PC-9 (cell line): ENCODE results near the gene DIAPH2. TPM values are rescaled to one million over a fixed set of nuclear protein-coding genes. Genes with fewer than 3 reads are reported as not detected.
"Not testable (repeated sequence)": the region's sequence is repeated elsewhere in the genome, so short reads cannot be mapped to it uniquely, and the experiment has no call there.

Experiments
- BruUV-seq: library from RNA; stranded (reverse); fragments of 400-500 nt; replicated peaks from 2 replicates; lab custom pipeline; 2021; lab: Mats Ljungman, UMichigan
- CTCF ChIA-PET: fragments of 300-600 bp; sonication (Branson Sonifier 250); formaldehyde crosslinking; loops from one replicate; lab custom pipeline; 2022; ENCODE audit warnings: antibody characterized with exemption; lab: Charles Lee
- POLR2A ChIA-PET: fragments of 300-600 bp; sonication (Branson Sonifier 250); formaldehyde crosslinking; loops from one replicate; lab custom pipeline; 2022; ENCODE audit warnings: antibody characterized with exemption; ENCODE audit not compliant: unreplicated experiment; lab: Charles Lee
- DNase-seq, 2 experiments: peaks; one replicate each; pipeline versions ENCODE4 v3.0.0 to v3.0.0-alpha.2; 2015 to 2022; ENCODE audit warnings: mixed read lengths in 1 of 2
- H2AFZ ChIP-seq: fragments of 200-600 bp; sonication (generic); 2 replicates; pipeline ENCODE4 v1.8.1; 2017; ENCODE audit warnings: antibody characterized with exemption
- H3F3A ChIP-seq: fragments of 200-600 bp; sonication (generic); 2 replicates; pipeline ENCODE4 v1.8.1; 2017; ENCODE audit warnings: antibody characterized with exemption, mild to moderate bottlenecking, low read depth; ENCODE audit not compliant: insufficient read depth
- H3K27ac ChIP-seq: fragments of 200-600 bp; sonication (generic); 2 replicates; pipeline ENCODE4 v1.6.1; 2016; ENCODE audit warnings: mixed run types
- H3K27me3 ChIP-seq: fragments of 200-600 bp; sonication (generic); 2 replicates; pipeline ENCODE4 v1.6.1; 2016; ENCODE audit warnings: low read depth, mixed run types; ENCODE audit not compliant: insufficient read depth
- H3K36me3 ChIP-seq: fragments of 200-600 bp; sonication (generic); 2 replicates; pipeline ENCODE4 v1.6.1; 2016; ENCODE audit warnings: low read depth, mixed run types
- H3K4me1 ChIP-seq: fragments of 200-600 bp; sonication (generic); replicated peaks from 2 replicates; pipeline ENCODE4 v1.6.1; 2016; ENCODE audit warnings: mixed run types; ENCODE audit not compliant: insufficient read depth
- H3K4me2 ChIP-seq: fragments of 200-600 bp; sonication (generic); 2 replicates; pipeline ENCODE4 v1.6.1; 2017; ENCODE audit warnings: mixed run types
- H3K4me3 ChIP-seq: fragments of 200-600 bp; sonication (generic); 2 replicates; pipeline ENCODE4 v1.6.1; 2016; ENCODE audit warnings: mixed run types
- H3K79me2 ChIP-seq: fragments of 200-600 bp; sonication (generic); 2 replicates; pipeline ENCODE4 v1.6.1; 2017; ENCODE audit warnings: low read depth, mixed run types
- H3K9me2 ChIP-seq: fragments of 200-600 bp; sonication (generic); 2 replicates; pipeline ENCODE4 v1.8.1; 2017; ENCODE audit warnings: mild to moderate bottlenecking; ENCODE audit not compliant: insufficient read depth
- H3K9me3 ChIP-seq: fragments of 200-600 bp; sonication (generic); 2 replicates; pipeline ENCODE4 v1.8.1; 2016; ENCODE audit warnings: low read depth; ENCODE audit not compliant: insufficient read depth
- H4K20me1 ChIP-seq: fragments of 200-600 bp; sonication (generic); 2 replicates; pipeline ENCODE4 v1.8.1; 2017; ENCODE audit not compliant: insufficient read depth
- EZH2 ChIP-seq: fragments of 200-600 bp; sonication (generic); IDR thresholded peaks from 2 replicates; pipeline ENCODE4 v1.8.0; 2017; ENCODE audit warnings: antibody characterized with exemption, low read depth
- intact Hi-C: fragments of 100-400 bp; cut with micrococcal nuclease; formaldehyde crosslinking; loops from one replicate; pipeline ENCODE4 v1.10.0; 2022; ENCODE audit not compliant: unreplicated experiment
- total RNA-seq: library from RNA; stranded (reverse); gene quantifications from 2 replicates; pipeline ENCODE4 v1.2.3, GENCODE V29; 2021
- TF ChIP-seq, protein P1 (sequence below): fragments of 200-600 bp; sonication (generic); conservative IDR thresholded peaks from 2 replicates; pipeline ENCODE4 v1.6.1; 2017; ENCODE audit warnings: mixed run types, antibody characterized with exemption, mild to moderate bottlenecking, moderate library complexity

The DIAPH2 gene
- total RNA-seq, 1 experiment from 2014 or later, result 12.0 TPM

DNA sequence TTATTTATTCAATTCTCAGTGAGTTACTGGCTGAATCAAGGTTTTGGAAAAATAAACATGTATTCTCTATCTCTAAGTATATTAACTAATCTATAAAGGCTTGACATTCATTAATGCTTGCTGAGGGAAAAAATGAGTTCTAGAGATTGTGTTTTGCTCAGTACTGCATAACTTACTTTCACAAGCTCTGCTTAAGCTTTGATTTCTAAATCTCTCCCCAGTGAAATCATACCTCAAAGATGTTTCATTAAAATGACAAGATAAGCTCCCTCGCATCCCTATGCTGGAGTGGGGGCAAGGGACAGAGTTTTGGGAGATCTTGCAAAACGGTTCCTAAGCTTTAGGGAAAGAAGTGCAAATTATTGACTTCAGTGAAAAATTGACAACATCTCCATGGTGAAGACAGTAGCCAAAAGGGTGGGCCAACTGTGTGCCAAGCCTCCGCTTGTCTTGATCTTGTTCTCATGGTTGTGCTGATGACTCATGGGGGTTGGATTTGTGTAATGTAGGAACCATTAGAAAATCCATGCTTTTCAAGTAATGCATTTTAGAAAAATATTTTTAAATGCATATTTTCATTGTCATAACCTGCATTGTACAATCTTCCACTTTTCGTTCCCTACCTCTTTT lies 720.5 kb downstream of the DIAPH2 start:
- intact Hi-C loops, result no loop called here
- no peak for DNase-seq
- TF ChIP-seq EZH2, result no peak
- TF ChIP-seq, protein P1, sequence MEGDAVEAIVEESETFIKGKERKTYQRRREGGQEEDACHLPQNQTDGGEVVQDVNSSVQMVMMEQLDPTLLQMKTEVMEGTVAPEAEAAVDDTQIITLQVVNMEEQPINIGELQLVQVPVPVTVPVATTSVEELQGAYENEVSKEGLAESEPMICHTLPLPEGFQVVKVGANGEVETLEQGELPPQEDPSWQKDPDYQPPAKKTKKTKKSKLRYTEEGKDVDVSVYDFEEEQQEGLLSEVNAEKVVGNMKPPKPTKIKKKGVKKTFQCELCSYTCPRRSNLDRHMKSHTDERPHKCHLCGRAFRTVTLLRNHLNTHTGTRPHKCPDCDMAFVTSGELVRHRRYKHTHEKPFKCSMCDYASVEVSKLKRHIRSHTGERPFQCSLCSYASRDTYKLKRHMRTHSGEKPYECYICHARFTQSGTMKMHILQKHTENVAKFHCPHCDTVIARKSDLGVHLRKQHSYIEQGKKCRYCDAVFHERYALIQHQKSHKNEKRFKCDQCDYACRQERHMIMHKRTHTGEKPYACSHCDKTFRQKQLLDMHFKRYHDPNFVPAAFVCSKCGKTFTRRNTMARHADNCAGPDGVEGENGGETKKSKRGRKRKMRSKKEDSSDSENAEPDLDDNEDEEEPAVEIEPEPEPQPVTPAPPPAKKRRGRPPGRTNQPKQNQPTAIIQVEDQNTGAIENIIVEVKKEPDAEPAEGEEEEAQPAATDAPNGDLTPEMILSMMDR, result no peak
- Histone ChIP-seq H3K9me3 (no peaks in the 10 kb centered on the region), H3F3A (peaks cover 10% of the 10 kb centered on the region; the same call in 1 of the 2 replicates), H3K36me3 (no peaks in the 10 kb centered on the region), H3K4me3 (no peak overlapping the region), H3K27me3 (no peaks in the 10 kb centered on the region), H2AFZ (no peak overlapping the region), H3K4me1 (peaks cover 17% of the 10 kb centered on the region), H3K27ac (no peak overlapping the region), H3K4me2 (no peak overlapping the region), H3K9me2 (no peaks in the 10 kb centered on the region), H3K79me2 (no peaks in the 10 kb centered on the region), H4K20me1 (no peaks in the 10 kb centered on the region)
- ChIA-PET POLR2A (no interaction called here), CTCF (no interaction called here)
- no TSS peak for BruUV-seq

DNA sequence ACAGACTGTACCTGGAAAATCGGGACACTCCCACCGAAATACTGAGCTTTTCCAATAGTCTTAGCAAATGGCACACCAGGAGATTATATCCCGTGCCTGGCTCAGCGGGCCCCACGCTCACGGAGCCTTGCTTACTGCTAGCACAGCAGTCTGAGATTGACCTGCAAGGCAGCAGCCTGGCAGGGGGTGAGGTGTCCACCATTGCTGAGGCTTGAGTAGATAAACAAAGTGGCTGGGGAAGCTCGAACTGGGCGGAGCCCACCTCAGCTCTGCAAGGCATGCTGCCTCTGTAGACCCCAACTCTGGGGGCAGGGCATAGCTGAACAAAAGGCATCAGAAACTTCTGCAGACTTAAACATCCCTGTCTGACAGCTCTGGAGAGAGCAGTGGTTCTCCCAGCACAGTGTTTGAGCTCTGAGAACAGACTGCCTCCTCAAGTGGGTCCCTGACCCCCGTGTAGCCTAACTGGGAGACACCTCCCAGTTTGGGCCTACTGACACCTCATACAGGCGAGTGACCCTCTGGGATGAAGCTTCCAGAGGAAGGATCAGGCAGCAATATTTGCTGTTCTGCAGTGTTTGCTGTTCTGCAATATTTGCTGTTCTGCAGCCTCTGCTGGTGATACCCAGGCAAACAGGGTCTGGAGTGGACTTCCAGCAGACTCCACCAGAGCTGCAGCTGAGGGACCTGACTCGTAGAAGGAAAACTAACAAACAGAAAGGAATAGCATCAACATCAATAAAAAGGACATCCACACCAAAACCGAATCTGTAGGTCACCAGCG lies 725.2 kb downstream of the DIAPH2 start:
- H2AFZ ChIP-seq, H3K27ac ChIP-seq, H3F3A ChIP-seq, CTCF ChIA-PET, DNase-seq, POLR2A ChIA-PET, BruUV-seq, H3K79me2 ChIP-seq, H3K4me3 ChIP-seq, H3K36me3 ChIP-seq, H3K27me3 ChIP-seq, H3K4me1 ChIP-seq, H3K9me3 ChIP-seq, intact Hi-C loops, H3K4me2 ChIP-seq, H3K9me2 ChIP-seq, H4K20me1 ChIP-seq: not testable (repeated sequence)

DNA sequence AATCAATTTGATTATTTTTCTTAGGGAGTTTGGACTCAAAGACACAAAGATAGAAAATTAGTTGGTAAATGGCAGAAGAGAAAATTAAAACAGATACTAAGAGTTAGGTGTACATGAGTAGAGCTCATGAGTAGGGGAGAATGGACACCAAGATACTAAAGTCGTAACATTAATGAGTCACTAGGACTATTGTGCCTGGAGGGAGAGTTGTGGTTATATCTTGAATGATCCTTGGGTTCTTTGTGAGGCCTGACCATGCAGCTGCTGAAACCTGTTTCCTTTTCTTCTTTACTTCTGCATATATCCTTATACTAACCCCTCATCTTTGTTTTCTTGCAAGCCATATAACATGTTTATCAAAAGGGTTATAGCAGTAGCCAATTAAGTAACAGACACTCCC lies 731.8 kb downstream of the DIAPH2 start:
- CTCF ChIA-PET, result interaction anchor here (0.5 kb wide), 1 partner anchor 572 kb away, joined by 4 read pairs; no protein-coding TSS in a partner anchor
- POLR2A ChIA-PET, result no interaction called here
- DNase-seq, result no peak
- no peaks in the 10 kb centered on the region for H3K79me2 ChIP-seq
- no peak overlapping the region for H3K4me2 ChIP-seq
- no TSS peak for BruUV-seq
- H3K27me3 ChIP-seq, result no peaks in the 10 kb centered on the region
- no peaks in the 10 kb centered on the region for H3K9me3 ChIP-seq
- TF ChIP-seq, protein P1, result no peak
- TF ChIP-seq EZH2, result no peak
- H3K27ac ChIP-seq, result no peak overlapping the region
- no peak overlapping the region for H2AFZ ChIP-seq
- no peaks in the 10 kb centered on the region for H3K9me2 ChIP-seq
- H3K4me1 ChIP-seq, result no peaks in the 10 kb centered on the region
- no peak overlapping the region for H3K4me3 ChIP-seq
- no peaks in the 10 kb centered on the region for H4K20me1 ChIP-seq
- H3K36me3 ChIP-seq, result no peaks in the 10 kb centered on the region
- intact Hi-C loops, result no loop called here
- H3F3A ChIP-seq, result no peaks in the 10 kb centered on the region
